Uterus (tissue), 2 donors: ENCODE results near the gene MOGAT1.

ENCODE experiments used
- POLR2A ChIP-seq, 2 donors: fragments of 450-650 bp; IDR thresholded peaks; one replicate each; pipeline ENCODE4 v1.6.1; 2016; ENCODE audit warnings: antibody characterized with exemption in 2 of 2, mild to moderate bottlenecking in 1 of 2, moderate library complexity in 1 of 2
- TF ChIP-seq, protein P1 (sequence below), 4 experiments: fragments of 200-600 bp in 2 of 4; fragments of 450-650 bp in 2 of 4; sonication (generic) in 2 of 4; IDR thresholded peaks; one replicate each; pipeline ENCODE4 v1.5.1; 2016 to 2019; ENCODE audit warnings: antibody characterized with exemption in 4 of 4, mild to moderate bottlenecking in 2 of 4, moderate library complexity in 1 of 4

DNA sequence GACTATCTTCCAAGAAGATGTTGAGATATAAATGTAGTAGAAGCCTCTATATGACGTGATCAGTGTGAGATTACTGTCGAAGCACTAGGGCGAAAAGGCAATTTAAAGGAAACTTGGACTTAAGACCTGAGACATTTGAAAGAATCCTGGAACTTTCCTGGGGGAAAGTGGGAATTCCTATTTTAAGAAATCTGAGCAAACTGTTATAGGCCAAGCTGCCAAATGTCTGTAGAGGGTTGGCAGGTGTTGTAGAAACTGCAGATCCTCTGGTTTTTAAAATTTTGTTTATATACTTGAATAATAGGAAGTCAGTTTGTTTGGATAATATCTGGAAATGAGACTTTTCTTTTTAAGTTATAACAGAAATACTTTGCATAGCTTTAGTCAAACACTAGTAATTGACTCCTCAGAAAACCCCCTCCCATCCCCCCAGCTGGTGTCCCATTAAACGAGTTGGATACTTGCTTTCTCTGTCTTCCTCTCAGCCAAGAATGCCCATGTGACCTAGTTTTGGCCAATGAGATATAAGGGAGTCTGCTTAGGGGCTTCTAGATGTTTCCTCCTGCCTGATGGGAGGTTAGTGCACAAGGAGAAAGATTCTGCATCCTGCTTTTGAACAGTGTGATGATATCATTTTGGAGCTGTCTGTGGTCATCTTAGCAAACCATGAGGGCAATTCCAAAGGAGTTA, 61.2 kb downstream of the MOGAT1 start:
- TF ChIP-seq, protein P1, sequence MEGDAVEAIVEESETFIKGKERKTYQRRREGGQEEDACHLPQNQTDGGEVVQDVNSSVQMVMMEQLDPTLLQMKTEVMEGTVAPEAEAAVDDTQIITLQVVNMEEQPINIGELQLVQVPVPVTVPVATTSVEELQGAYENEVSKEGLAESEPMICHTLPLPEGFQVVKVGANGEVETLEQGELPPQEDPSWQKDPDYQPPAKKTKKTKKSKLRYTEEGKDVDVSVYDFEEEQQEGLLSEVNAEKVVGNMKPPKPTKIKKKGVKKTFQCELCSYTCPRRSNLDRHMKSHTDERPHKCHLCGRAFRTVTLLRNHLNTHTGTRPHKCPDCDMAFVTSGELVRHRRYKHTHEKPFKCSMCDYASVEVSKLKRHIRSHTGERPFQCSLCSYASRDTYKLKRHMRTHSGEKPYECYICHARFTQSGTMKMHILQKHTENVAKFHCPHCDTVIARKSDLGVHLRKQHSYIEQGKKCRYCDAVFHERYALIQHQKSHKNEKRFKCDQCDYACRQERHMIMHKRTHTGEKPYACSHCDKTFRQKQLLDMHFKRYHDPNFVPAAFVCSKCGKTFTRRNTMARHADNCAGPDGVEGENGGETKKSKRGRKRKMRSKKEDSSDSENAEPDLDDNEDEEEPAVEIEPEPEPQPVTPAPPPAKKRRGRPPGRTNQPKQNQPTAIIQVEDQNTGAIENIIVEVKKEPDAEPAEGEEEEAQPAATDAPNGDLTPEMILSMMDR (IDR thresholded peaks at IDR 0.05) = no peak
- no peak for TF ChIP-seq POLR2A (IDR thresholded peaks at IDR 0.05)
